HG03571 (cell line): Measurements from ENCODE around the gene BMP15.

Experiments used
- ATAC-seq: cut with Tn5 transposase; IDR thresholded peaks from one replicate; pipeline ENCODE4 v1.9.1; 2021; ENCODE audit not compliant: unreplicated experiment

The BMP15 gene

DNA sequence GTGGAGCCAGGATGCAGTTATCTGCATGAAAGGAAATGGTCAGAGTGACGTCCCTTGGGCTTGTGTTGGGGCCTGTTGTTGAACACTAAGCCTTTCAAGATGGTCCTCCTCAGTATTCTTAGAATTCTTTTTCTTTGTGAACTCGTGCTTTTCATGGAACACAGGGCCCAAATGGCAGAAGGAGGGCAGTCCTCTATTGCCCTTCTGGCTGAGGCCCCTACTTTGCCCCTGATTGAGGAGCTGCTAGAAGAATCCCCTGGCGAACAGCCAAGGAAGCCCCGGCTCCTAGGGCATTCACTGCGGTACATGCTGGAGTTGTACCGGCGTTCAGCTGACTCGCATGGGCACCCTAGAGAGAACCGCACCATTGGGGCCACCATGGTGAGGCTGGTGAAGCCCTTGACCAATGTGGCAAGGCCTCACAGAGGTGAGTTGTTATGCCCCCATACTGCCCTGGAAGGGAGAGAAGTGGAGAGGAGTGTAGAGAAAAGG, at the start of gene BMP15:
BMP15 (plus strand) TSS at position 51 of the 492 bp plus-strand sequence; CDS start at position 100, 49 bp downstream.
- ATAC-seq, result no peak

DNA sequence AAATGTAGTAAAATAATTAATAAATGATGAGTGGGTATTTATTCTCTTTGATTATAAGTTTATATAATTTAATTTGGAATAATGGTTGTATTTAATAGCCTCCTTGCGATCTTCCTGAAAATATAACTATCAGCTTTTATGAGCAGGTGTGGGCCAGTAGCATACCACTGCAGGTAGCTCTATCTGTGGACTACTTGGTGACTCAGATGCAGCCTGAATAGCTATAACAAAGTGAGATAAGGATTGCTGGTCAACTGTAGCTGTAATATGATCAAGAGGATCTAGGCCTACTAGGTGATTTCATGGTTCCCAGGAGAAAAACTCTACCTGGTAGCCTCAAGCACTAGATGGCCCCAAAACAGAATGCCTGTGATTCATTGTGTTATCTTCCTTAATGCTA, 47.1 kb upstream of the BMP15 start:
- no peak for ATAC-seq

DNA sequence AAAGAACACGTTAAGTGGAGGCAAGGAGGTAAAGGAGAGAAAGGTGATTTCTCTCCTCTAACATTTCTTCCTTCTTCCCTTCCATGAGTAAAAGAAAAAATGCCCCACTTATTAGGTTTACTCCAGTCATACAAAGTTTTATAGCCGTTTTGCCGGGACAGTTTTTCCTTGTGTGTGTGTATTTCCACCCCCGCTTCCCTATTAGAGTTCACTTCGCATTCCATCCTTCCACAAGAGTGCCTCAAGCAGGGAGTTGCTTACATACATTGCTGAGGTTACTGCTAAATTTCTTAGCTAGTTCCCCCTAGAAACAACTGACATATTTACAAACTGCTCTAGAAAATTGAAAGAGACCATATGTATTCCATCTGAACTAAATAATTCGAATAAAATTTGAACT, 45.2 kb upstream of the BMP15 start:
- ATAC-seq, result no peak

DNA sequence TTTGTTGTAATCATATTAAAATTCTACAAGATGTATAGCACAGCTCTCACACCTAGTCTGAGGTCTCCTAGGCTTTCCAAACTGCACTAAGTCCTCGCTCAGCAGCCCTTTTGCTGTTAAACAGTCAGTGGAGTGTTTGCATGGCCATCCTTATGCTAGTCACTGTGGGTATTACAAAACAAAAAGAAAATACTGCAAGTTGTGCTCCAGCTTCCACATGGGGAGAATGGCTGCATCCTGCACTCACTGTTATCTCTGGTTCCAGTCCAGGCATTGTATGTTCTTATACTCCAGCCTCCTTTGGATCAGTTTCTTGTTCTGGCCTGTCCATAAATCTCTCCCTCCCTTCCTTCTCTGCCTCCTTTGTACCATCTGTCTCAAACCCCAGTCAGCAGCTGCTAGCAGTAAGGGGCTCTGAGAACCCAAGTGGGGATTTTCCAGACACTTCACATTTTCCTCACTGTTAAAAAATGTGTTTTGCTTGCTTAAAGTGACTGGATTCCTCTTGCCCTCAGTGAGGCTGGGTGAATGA, 38.5 kb upstream of the BMP15 start:
- ATAC-seq, result no peak

DNA sequence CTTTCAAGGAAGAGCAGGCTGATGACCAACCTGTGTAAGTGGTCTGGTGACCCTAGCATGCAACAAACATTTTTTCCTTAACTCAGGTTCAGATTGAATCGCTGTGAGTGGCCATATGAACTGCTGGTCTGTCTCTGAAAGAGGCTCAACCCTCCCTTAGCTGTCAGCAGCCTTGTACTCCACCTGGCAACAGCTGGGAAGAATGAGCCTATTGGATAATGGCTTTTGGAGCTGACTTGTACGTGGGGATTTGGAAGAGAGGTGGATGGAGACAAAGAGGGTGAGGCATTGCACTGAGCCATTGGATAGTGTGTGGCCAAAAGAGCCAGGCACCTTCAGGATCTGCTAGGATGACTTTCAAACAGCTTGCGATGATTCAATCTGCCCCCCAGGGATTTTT, 35.7 kb upstream of the BMP15 start:
- no peak for ATAC-seq

DNA sequence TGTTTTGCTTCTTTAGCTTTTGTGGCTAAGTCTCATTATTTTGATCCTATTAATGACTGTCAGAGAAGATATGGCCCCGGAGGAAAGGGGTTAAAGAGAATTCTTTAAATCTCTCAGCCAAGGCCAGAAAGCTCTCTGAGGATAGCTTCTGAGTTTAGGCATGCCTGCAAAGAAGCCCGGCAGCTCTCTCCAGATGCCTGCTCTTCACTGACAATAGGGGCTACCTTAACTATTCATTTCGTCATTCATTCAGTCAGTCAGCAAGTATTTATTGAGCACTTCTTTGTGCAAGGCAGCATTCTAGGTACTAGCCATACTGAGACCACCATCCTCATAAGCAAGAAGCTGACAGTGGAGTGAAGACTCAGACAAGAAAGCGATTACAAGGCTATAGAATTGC, 34.0 kb upstream of the BMP15 start:
- no peak for ATAC-seq

DNA sequence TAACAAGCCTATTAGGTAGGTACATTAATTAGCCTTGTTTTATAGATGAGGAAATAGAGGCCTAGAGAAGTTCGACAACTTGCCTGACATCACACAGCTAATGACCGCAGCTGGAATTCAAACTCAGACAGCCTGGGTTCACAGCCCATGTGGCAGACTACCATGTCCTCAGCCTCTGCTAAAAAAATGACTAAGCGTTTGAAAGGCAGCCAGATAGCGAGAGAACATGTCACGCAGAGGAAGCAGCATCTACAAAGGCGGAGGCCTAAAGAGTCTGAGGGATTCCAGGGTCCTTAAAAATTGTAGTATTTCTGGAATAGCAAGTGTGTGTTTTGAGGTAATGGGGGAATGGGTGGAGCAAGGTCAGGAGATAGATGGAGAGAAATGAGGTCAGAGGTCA, 33.2 kb upstream of the BMP15 start:
- ATAC-seq, result no peak

DNA sequence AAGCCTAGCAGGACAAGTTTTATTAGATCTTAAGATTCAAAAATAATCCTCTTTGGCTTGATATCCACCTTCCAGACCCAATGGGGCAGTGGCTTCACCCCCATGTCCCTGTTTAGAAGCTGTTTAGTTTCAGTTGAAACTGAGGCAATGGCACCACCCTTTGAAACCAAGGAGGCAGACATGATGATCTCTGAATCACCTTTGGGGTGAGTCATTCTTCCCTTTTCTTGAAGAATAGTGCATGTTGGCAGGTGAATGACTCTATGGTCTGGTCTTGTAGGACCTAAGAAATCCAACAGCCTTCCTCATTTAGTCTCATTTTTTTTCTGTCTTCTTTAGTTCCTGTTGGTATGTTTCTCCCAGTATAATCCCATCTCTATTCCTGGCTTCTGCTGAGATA, 29.5 kb upstream of the BMP15 start:
- ATAC-seq, result no peak

DNA sequence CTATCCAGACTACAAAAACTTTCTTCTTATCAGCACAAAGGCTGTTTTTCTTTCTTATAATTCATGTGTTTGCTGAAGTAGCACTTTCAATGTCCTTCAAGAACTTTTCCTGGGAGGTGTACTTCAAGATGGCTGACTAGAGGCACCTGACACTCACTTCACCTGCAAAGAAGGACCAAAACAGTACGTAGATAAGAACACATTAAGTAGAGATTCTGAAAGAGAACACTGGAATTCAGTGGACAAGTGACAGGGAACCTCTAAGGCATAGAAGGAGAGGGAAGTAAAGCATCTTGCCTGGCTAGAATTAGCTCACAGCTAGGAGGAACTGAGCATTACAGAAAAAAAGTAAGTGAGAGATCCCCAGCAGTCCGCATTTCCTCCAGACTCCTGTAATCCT, 21.7 kb upstream of the BMP15 start:
- ATAC-seq, result no peak

DNA sequence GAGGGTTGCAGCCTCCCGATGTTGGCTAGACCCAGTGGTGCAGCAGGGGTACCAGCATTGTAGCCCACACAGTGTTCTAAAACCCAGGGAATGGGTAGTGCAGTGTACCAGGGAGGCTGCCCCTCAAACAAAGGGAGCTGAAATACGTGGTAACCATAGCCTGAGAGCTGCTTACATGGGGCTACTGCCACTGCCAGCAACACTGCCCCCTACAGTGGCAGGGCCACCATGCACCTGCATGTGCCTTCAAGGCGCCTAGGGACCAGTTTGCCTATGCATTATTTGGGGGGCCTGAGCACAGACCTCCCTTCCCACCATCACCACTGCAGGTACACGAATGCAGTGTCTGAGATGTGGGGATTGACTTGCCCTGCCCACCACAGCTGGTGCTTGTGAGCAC, 21.0 kb upstream of the BMP15 start:
- ATAC-seq, result no peak

DNA sequence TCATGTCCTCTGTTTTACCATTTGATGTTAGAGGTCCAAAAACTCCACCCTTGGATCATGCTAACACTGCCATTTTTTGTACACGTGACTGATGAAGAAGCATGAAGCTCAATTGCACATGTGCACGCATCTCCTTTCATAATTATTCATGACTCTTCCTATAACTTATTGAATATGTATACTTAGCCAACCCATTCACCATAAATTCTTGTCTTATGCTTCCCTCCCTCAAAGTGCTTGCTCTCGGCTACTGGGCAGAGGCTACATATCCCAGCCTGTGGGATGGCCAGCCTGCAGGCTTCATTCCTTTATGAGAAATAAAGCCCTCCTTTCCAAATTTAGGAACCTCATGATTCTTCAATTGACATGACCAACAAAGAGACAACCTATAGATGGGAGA, 17.5 kb upstream of the BMP15 start:
- ATAC-seq, result no peak

DNA sequence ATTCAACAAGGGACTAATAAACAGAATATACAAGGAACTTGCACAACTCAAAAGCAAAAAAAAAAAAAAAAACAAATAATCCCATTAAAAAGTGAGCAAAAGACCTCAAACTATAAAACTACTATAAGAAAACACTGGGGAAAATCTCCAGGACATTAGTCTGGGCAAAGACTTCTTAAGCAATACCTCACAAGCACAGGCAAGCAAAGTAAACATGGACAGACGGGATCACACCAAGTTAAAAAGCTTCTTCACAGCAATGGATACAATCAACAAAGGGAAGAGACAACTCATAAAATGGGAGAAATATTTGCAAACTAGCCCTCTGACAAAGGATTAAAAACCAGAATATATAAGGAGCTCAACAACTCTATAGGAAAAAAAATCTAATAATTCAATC, 17.1 kb upstream of the BMP15 start:
- ATAC-seq, result no peak

DNA sequence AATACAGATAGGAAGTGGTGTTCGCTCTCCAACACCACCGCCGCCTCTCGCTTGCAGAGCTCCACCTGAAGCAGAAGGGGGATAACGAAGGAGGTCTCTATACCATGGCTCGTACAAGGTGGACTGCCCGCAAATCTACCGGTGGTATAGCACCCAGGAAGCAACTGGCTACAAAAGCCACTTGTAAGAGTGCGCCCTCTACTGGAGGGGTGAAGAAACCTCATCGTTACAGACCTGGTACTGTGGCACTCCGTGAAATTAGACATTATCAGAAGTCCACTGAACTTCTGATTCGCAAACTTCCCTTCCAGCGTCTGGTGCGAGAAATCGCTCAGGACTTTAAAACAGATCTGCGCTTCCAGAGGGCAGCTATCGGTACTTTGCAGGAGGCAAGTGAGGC, 5.2 kb upstream of the BMP15 start:
- ATAC-seq, result no peak

DNA sequence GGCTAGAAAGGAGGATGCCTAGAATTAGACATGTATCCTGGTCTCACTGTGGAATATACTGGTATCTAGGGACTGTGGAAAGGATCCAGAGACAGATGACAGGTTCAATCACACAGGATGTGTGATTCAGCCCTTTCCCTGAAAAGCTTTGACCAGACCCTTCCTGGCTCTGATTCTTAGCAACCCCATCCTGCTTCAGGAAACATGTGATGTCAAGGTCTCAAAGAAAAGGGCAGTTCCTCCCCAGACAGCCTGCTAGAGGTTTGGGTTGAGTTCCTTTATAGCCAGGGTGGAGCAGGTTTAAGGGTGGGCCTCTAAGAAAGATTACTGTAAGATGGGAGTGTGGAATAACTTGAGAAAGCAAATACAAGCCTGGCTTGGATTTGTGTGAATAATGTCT, 3.0 kb downstream of the BMP15 start:
- ATAC-seq, result no peak

DNA sequence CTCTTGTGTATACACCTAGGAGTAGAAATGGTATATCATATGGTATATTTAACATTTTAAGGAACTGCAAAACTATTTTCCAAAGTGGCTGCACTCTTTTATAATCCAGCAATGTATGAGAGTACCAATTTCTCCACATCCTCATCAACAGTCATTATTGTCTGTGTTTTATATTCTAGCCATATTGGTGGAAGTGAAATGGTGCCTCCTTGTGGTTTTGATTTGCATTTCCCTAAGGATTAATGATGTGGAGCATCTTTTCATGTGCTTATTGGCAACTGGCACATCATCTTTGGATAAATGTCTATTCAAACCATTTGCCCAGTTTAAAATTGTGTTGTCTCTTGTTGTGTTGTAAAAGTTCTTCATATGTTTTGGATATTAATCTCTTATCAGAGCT, 9.6 kb downstream of the BMP15 start:
- ATAC-seq, result no peak

DNA sequence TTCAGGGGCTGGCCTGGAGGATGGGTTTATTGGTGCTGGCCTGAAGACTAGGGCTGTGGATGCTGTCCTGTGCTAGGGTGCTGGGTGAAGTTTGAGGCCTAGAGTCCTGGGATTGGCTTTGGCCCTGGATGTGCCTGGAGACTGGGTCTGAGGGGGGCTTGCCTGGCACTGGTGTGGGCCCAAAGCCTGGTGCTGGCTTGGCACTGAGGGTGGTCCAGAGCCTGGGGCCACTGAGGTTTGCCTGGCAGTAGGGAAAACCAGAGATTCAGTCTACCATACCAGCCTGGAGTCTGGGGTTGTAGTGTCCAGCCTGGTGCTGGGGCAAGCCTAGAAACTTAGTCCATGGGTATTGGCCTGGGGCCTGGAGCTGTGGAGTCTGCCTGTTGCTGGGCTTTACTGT, 16.6 kb downstream of the BMP15 start:
- no peak for ATAC-seq

DNA sequence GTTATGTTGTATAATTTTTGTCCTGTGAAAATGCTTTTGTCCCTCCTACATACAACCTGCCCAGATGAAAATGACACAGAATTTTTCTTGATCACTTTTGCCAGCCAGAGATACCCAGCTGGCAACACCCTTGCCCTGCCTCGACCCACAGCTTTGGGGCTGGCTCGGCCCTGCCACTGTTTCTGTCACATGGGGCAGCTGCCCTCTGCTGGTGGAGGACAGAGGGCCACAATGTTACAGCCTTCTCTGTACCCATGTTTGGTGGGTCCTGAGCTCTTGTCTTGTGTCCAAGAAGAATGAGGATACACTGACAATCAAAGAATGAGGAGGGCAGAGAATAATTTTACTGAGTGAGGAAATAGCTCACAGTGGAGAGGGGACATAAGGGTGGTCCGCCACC, 31.1 kb downstream of the BMP15 start:
- no peak for ATAC-seq

DNA sequence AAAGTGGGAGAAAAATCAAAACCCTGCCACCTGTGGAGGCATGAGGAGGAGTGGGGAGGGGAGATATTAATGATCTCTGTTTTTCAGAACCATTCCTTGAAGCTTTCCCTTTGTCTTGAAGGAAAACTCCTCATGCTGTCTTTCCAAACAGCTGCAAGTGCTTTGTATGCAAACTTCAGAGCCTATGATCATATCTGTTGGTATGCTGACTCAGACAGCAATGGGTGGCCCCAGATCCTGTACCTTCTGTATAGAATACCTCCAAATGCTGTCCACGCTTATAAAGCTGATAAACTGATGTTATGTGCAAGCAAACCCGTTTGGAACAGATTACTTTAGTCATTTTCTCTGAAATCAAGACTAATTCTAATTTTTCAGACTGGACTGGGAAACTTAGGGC, 31.9 kb downstream of the BMP15 start:
- ATAC-seq, result no peak

DNA sequence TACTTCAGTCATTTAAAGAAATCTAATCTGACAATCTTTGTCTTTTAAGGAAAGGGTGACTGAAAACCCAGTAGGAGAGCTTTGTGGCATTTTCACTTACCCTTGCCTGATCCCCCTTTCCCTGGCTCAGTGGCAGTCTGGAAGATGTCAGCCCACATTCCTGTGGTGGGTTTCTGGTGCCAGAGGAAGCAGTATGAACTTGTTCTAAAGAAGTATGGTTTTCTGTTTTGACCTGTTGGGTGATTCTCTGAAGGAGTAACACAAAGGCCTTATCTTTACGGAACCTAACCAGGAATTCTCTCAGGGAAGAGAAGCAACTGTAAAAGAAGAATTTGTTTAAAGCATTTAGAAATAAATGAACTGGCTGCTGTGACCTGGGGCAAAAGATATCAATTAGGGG, 41.9 kb downstream of the BMP15 start:
- no peak for ATAC-seq

DNA sequence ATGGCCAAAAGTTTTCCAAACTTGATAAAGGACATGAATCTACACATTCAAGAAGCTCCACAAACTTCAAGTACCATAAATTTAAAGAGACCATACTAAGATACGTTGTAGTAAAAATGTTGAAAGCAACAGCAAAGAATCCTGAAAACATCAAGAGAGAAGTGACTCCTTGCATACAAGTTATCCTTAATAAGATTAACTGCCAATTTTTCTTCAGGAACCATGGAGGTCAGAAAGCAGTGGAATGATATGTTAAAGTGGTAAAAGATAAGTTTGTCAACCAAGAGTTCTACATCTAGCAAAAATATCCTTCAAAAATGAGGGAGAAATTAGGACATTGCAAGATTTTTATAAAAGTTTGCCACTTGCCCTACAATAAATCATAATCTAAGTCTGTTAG, 43.3 kb downstream of the BMP15 start:
- no peak for ATAC-seq

DNA sequence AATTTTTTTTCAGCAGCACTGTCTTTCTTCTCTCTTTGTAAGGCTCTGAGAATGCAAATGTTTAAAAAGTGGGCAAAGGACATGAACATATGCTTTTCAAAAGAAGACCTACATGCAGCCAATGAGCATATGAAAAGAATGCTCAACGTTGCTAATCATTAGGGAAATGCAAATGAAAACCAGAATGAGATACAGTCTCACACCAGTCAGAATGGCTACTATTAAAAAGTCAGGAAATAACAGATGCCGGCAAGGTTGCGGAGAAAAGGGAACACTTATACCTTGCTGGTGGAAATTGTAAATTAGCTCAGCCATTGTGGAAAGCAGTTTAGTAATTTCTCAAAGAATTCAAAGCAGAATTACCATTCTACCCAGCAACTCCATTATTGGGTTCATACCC, 51.6 kb downstream of the BMP15 start:
- no peak for ATAC-seq

DNA sequence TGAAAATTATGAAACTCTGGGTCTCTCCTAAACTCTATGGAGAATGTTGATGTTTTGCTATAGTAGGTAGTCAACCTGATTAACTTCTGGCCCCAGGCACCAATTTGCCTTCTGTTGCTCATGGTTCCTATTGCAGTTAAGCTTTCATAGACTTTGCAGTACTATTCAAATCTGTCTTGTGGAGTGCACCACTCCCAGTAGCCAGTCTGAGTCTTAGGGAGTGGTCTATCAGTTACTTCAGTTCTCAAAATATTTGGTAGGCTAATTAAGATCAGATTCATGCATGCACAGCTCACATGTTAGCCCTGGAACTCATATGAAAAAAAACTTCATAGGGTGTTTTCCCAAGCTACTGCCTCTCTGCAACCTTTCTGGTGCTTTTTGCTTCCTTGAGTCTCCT, 53.3 kb downstream of the BMP15 start:
- ATAC-seq, result no peak
